HepG2 (cell line): ENCODE results near the gene HOXC12. TPM values are rescaled to one million over a fixed set of nuclear protein-coding genes. Genes with fewer than 3 reads are reported as not detected.

Experiments
- ATAC-seq: fragments of 200-7000 bp; cut with Tn5 transposase; 3 replicates; pipeline ENCODE4 v1.9.1; 2020; ENCODE audit warnings: mild to moderate bottlenecking, moderate library complexity
- BruUV-seq: library from RNA; stranded (reverse); fragments of 400-500 nt; replicated peaks from 2 replicates; lab custom pipeline; 2021; lab: Mats Ljungman, UMichigan
- CTCF ChIA-PET: fragments of 300-600 bp; formaldehyde crosslinking; extraction: SDS; loops from one replicate; lab custom pipeline; 2021; ENCODE audit warnings: low total read pairs, inconsistent platforms, low intra/inter-chr PET ratio; lab: Yijun Ruan, JAX
- POLR2A ChIA-PET: fragments of 350-600 bp; sonication (Branson Sonifier 250); formaldehyde crosslinking; loops from one replicate; lab custom pipeline; 2020; ENCODE audit warnings: antibody characterized with exemption, inconsistent platforms; lab: Yijun Ruan, JAX
- DNase-seq: peaks from one replicate; pipeline ENCODE4 v3.0.0-alpha.2; 2015; ENCODE audit warnings: low spot score
- FAIRE-seq: peaks from 3 replicates; lab custom pipeline; 2011; peaks lifted over from hg19 to GRCh38; lab: Jason Lieb, UNC
- H2AFZ ChIP-seq: one replicate; pipeline ENCODE4 v1.6.1; 2011; ENCODE audit warnings: low read length, inconsistent platforms
- H3K27ac ChIP-seq: fragments of 300-600 bp; 3 replicates; pipeline ENCODE4 v1.8.0; 2011; ENCODE audit warnings: mixed run types, mild to moderate bottlenecking, mixed read lengths, low read length, inconsistent platforms; ENCODE audit not compliant: insufficient read depth; ENCODE audit errors: extremely low read length
- H3K27me3 ChIP-seq, 2 experiments: fragments of 200-600 bp in 1 of 2; 2 replicates in 1 of 2; 3 replicates in 1 of 2; pipeline versions ENCODE4 v1.6.0 to v1.8.0; 2011; ENCODE audit warnings: low read length in 2 of 2, mild to moderate bottlenecking in 2 of 2, moderate library complexity in 2 of 2, inconsistent platforms in 1 of 2; ENCODE audit not compliant: insufficient read depth in 2 of 2, control insufficient read depth in 1 of 2
- H3K36me3 ChIP-seq, 2 experiments: fragments of 200-600 bp in 1 of 2; replicated peaks in 1 of 2; 2 replicates in 1 of 2; 3 replicates in 1 of 2; pipeline versions ENCODE4 v1.5.1 to v1.8.0; 2011; ENCODE audit warnings: low read length in 2 of 2, inconsistent platforms in 1 of 2; ENCODE audit not compliant: insufficient read depth in 2 of 2, control insufficient read depth in 1 of 2
- H3K4me1 ChIP-seq: 2 replicates; pipeline ENCODE4 v1.5.1; 2012; ENCODE audit warnings: low read length, inconsistent platforms; ENCODE audit not compliant: insufficient read depth
- H3K4me2 ChIP-seq: 2 replicates; pipeline ENCODE4 v1.6.0; 2011; ENCODE audit warnings: low read depth, low read length, inconsistent platforms
- H3K4me3 ChIP-seq, 3 experiments: fragments of 200-600 bp in 1 of 3; sonication (generic), shearing (Covaris generic) in 1 of 3; replicated peaks in 1 of 3; 2 replicates each; pipeline ENCODE4 v1.5.1; 2011 to 2016; ENCODE audit warnings: low read length in 3 of 3, inconsistent platforms in 2 of 3, low read depth in 2 of 3, mild to moderate bottlenecking in 2 of 3, control low read depth in 1 of 3, mixed read lengths in 1 of 3; ENCODE audit not compliant: insufficient read depth in 1 of 3
- H3K79me2 ChIP-seq: one replicate; pipeline ENCODE4 v1.6.1; 2011; ENCODE audit warnings: low read length, inconsistent platforms; ENCODE audit not compliant: insufficient read depth
- H3K9ac ChIP-seq: 2 replicates; pipeline ENCODE4 v1.6.0; 2011; ENCODE audit warnings: mild to moderate bottlenecking, low read depth, low read length, inconsistent platforms; ENCODE audit not compliant: insufficient read depth
- H3K9me3 ChIP-seq: 2 replicates; pipeline ENCODE4 v1.5.1; 2012; ENCODE audit warnings: mild to moderate bottlenecking, low read length
- H4K20me1 ChIP-seq: 2 replicates; pipeline ENCODE4 v1.6.0; 2011; ENCODE audit warnings: inconsistent platforms, mild to moderate bottlenecking, low read length, moderate library complexity; ENCODE audit not compliant: insufficient read depth
- ATF4 ChIP-seq, 2 experiments: fragments of 450-650 bp in 1 of 2; sonication (generic) in 1 of 2; formaldehyde crosslinking; IDR thresholded peaks; 2 replicates each; pipeline versions ENCODE4 v1.5.0 to v1.8.0; 2020 to 2022; ENCODE audit warnings: mild to moderate bottlenecking in 1 of 2, missing genetic modification reagents in 1 of 2
- CCDC6 ChIP-seq: sonication (generic); formaldehyde crosslinking; IDR thresholded peaks from 2 replicates; pipeline ENCODE4 v1.8.1; 2022; ENCODE audit warnings: mild to moderate bottlenecking, missing genetic modification reagents, moderate library complexity
- DZIP1 ChIP-seq: sonication (generic); formaldehyde crosslinking; IDR thresholded peaks from 2 replicates; pipeline ENCODE4 v1.5.0; 2020; ENCODE audit warnings: mild to moderate bottlenecking, missing genetic modification reagents
- KAT7 ChIP-seq: IDR thresholded peaks from 2 replicates; pipeline ENCODE4 v1.6.1; 2018; ENCODE audit warnings: borderline replicate concordance, missing compliant biosample characterization
- KLF11 ChIP-seq: IDR thresholded peaks from 2 replicates; pipeline ENCODE4 v1.6.1; 2016; ENCODE audit warnings: missing compliant biosample characterization
- ZFP1 ChIP-seq: IDR thresholded peaks from 2 replicates; pipeline ENCODE4 v1.6.1; 2016
- ZNF17 ChIP-seq: sonication (generic); formaldehyde crosslinking; IDR thresholded peaks from 2 replicates; pipeline ENCODE4 v1.5.0; 2020; ENCODE audit warnings: mild to moderate bottlenecking, missing genetic modification reagents
- ZNF672 ChIP-seq: sonication (generic); formaldehyde crosslinking; IDR thresholded peaks from 2 replicates; pipeline ENCODE4 v1.8.1; 2022; ENCODE audit warnings: missing genetic modification reagents
- in situ Hi-C: cut with HindIII; loops from 2 replicates; pipeline ENCODE4 v1.10.0; 2017; ENCODE audit warnings: low pct_unique_long_range_greater_than_20kb; ENCODE audit not compliant: extremely low pct_ligation_motif_present
- intact Hi-C: fragments of 100-400 bp; cut with micrococcal nuclease; formaldehyde crosslinking; loops from one replicate; pipeline ENCODE4 v1.10.0; 2022; ENCODE audit not compliant: unreplicated experiment
- polyA plus RNA-seq, 8 experiments: library from polyadenylated mRNA; depleted of rRNA in 3 of 8; stranded (reverse) in 7 of 8; unstranded in 1 of 8; fragments of >200 nt; fragmentation: Illumina TruSeq in 4 of 8; extraction: Trizol in 4 of 8; gene quantifications; 2 replicates each; pipeline versions ENCODE4 v1.2.1 to v1.2.3, GENCODE V29; 2011 to 2016; ENCODE audit warnings: low read depth in 4 of 8, missing spikeins in 1 of 8, mixed read lengths in 1 of 8; ENCODE audit not compliant: insufficient read depth in 1 of 8
- total RNA-seq, 5 experiments: library from RNA; depleted of rRNA; stranded (reverse); fragments of >200 nt; fragmentation: Illumina TruSeq; extraction: Trizol; gene quantifications; 2 replicates each; pipeline ENCODE4 v1.2.3, GENCODE V29; 2016; ENCODE audit warnings: low read depth in 1 of 5
- TF ChIP-seq, protein P1 (sequence below), 2 experiments: fragments of 450-650 bp in 1 of 2; sonication (generic) in 1 of 2; formaldehyde crosslinking in 1 of 2; IDR thresholded peaks; 2 replicates each; pipeline versions ENCODE4 v1.6.1 to v1.8.0; 2016 to 2022; ENCODE audit warnings: antibody characterized with exemption in 1 of 2, mild to moderate bottlenecking in 1 of 2, missing genetic modification reagents in 1 of 2

Gene HOXC12
- total and polyA plus RNA-seq, 2 of the 13 experiments (the other 11 are each of a cell fraction or from before 2014, with no cell fraction given) = not detected

- TF ChIP-seq, protein P1, sequence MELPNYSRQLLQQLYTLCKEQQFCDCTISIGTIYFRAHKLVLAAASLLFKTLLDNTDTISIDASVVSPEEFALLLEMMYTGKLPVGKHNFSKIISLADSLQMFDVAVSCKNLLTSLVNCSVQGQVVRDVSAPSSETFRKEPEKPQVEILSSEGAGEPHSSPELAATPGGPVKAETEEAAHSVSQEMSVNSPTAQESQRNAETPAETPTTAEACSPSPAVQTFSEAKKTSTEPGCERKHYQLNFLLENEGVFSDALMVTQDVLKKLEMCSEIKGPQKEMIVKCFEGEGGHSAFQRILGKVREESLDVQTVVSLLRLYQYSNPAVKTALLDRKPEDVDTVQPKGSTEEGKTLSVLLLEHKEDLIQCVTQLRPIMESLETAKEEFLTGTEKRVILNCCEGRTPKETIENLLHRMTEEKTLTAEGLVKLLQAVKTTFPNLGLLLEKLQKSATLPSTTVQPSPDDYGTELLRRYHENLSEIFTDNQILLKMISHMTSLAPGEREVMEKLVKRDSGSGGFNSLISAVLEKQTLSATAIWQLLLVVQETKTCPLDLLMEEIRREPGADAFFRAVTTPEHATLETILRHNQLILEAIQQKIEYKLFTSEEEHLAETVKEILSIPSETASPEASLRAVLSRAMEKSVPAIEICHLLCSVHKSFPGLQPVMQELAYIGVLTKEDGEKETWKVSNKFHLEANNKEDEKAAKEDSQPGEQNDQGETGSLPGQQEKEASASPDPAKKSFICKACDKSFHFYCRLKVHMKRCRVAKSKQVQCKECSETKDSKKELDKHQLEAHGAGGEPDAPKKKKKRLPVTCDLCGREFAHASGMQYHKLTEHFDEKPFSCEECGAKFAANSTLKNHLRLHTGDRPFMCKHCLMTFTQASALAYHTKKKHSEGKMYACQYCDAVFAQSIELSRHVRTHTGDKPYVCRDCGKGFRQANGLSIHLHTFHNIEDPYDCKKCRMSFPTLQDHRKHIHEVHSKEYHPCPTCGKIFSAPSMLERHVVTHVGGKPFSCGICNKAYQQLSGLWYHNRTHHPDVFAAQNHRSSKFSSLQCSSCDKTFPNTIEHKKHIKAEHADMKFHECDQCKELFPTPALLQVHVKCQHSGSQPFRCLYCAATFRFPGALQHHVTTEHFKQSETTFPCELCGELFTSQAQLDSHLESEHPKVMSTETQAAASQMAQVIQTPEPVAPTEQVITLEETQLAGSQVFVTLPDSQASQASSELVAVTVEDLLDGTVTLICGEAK (IDR thresholded peaks at IDR 0.05) = no peak
- TF ChIP-seq, protein P1 (CRISPR knock-in tag; IDR thresholded peaks at IDR 0.05) = no peak
Observed at GRCh38 chr12:53940443-53941014, 14.2 kb upstream of the HOXC12 start (continued).

GRCh38 chr12:53941187-53941586 is 13.5 kb upstream of the HOXC12 start:
- Histone ChIP-seq H3K9me3 (no peaks in the 10 kb centered on the region), H3K4me1 (no peaks in the 10 kb centered on the region), H3K27ac (no peak overlapping the region), H3K9ac (no peak overlapping the region), H3K27me3 (peaks cover 13 to 88% of the 10 kb centered on the region in 2 experiments), H3K4me3 (no peak overlapping the region), H2AFZ (no peak overlapping the region), H3K79me2 (no peaks in the 10 kb centered on the region), H4K20me1 (no peaks in the 10 kb centered on the region), H3K36me3 (no peaks in the 10 kb centered on the region), H3K4me2 (no peak overlapping the region)
- no TSS peak for BruUV-seq
- ChIA-PET POLR2A (no interaction called here), CTCF (no interaction called here)
- in situ Hi-C loops = loop anchor here (25.0 kb wide), 1 partner anchor 154 kb away; no protein-coding TSS in a partner anchor
- ATAC-seq = no peak
- intact Hi-C loops = no loop called here
- DNase-seq = no peak
- FAIRE-seq = no peak
- no peak for TF ChIP-seq ATF4 (CRISPR knock-in tag; IDR thresholded peaks at IDR 0.05)
- TF ChIP-seq ZNF17 (CRISPR knock-in tag) = no peak
- no peak for TF ChIP-seq DZIP1 (CRISPR knock-in tag)
- no peak for TF ChIP-seq ZFP1 (CRISPR knock-in tag)
- TF ChIP-seq CCDC6 (CRISPR knock-in tag) = no peak
- no peak for TF ChIP-seq KAT7 (CRISPR knock-in tag)
- TF ChIP-seq ZNF672 (CRISPR knock-in tag) = no peak
- no peak for TF ChIP-seq KLF11 (CRISPR knock-in tag)
